ENCODE data around the gene PPARA.

Gene PPARA

GRCh38 chr22:46150034-46150654 lies at the start of gene PPARA:
Gene PPARA, plus strand, starts transcription at chr22:46150526. Its CDS starts 47,858 bp downstream, at chr22:46198384.
- DNase-seq = peak; percentile 92

GRCh38 chr22:46102159-46102558 lies 48.2 kb upstream of the PPARA start:
- no peak for DNase-seq

GRCh38 chr22:46102752-46103151 lies 47.6 kb upstream of the PPARA start:
- DNase-seq = no peak

GRCh38 chr22:46103181-46103580 lies 47.1 kb upstream of the PPARA start:
- DNase-seq = no peak

GRCh38 chr22:46103664-46104063 lies 46.7 kb upstream of the PPARA start:
- DNase-seq = no peak

- DNase-seq = peak; percentile 79
These were observed 46.0 kb upstream of the PPARA start for GRCh38 chr22:46104170-46104880.

- DNase-seq = no peak
These were observed 45.3 kb upstream of the PPARA start for GRCh38 chr22:46104881-46105493.

GRCh38 chr22:46105494-46106278 lies 44.6 kb upstream of the PPARA start:
- no peak for DNase-seq

GRCh38 chr22:46106279-46107022 lies 43.9 kb upstream of the PPARA start:
- DNase-seq = no peak

- peak; percentile 87 for DNase-seq
These were observed 43.1 kb upstream of the PPARA start for GRCh38 chr22:46107089-46107664.

GRCh38 chr22:46107753-46108563 lies 42.4 kb upstream of the PPARA start:
- no peak for DNase-seq

GRCh38 chr22:46108564-46109473 lies 41.5 kb upstream of the PPARA start:
- DNase-seq = no peak

GRCh38 chr22:46109474-46110003 lies 40.8 kb upstream of the PPARA start:
- no peak for DNase-seq

GRCh38 chr22:46110215-46110614 lies 40.1 kb upstream of the PPARA start:
- no peak for DNase-seq

- no peak for DNase-seq
These were observed 38.5 kb upstream of the PPARA start for GRCh38 chr22:46111645-46112306.

GRCh38 chr22:46112405-46112804 lies 37.9 kb upstream of the PPARA start:
- DNase-seq = no peak

- no peak for DNase-seq
These were observed 37.0 kb upstream of the PPARA start for GRCh38 chr22:46113110-46113909.

GRCh38 chr22:46113910-46114517 lies 36.3 kb upstream of the PPARA start:
- DNase-seq = no peak
